ENCODE measurements around the gene CD33.
A peak's percentile ranks its signal among the peaks of the same experiment; 100 is the strongest.

GRCh38 chr19:51259348-51260245 lies 34.7 kb downstream of the CD33 start:
- TF ChIP-seq, protein P1, sequence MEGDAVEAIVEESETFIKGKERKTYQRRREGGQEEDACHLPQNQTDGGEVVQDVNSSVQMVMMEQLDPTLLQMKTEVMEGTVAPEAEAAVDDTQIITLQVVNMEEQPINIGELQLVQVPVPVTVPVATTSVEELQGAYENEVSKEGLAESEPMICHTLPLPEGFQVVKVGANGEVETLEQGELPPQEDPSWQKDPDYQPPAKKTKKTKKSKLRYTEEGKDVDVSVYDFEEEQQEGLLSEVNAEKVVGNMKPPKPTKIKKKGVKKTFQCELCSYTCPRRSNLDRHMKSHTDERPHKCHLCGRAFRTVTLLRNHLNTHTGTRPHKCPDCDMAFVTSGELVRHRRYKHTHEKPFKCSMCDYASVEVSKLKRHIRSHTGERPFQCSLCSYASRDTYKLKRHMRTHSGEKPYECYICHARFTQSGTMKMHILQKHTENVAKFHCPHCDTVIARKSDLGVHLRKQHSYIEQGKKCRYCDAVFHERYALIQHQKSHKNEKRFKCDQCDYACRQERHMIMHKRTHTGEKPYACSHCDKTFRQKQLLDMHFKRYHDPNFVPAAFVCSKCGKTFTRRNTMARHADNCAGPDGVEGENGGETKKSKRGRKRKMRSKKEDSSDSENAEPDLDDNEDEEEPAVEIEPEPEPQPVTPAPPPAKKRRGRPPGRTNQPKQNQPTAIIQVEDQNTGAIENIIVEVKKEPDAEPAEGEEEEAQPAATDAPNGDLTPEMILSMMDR (conservative IDR thresholded peaks at IDR 0.05), result peak; percentile 77
- TF ChIP-seq EZH2 (IDR thresholded peaks at IDR 0.05; ENCODE audit: low read depth), result no peak

All from PC-9 (cell line).